ENCODE data around the gene ADAMTS3.
"Not testable (repeated sequence)": the region's sequence is repeated elsewhere in the genome, so short reads cannot be mapped to it uniquely, and the experiment has no call there.

The ADAMTS3 gene

GRCh38 chr4:72553540-72554337 is 15.3 kb downstream of the ADAMTS3 start:
- no peak for DNase-seq (ENCODE audit: low read depth in 2 of 2)

GRCh38 chr4:72552447-72552846 is 16.6 kb downstream of the ADAMTS3 start:
- DNase-seq (ENCODE audit: low read depth in 2 of 2): no peak

- DNase-seq (ENCODE audit: low read depth in 2 of 2): peak in 1 of 2 experiments; percentile 13
Measured at GRCh38 chr4:72546456-72546855, 22.6 kb downstream of the ADAMTS3 start.

- DNase-seq (ENCODE audit: low read depth in 2 of 2): not testable (repeated sequence)
Measured at GRCh38 chr4:72540694-72541093, 28.3 kb downstream of the ADAMTS3 start.

- DNase-seq (ENCODE audit: low read depth in 2 of 2): no peak
Measured at GRCh38 chr4:72538006-72538405, 31.0 kb downstream of the ADAMTS3 start.

- DNase-seq (ENCODE audit: low read depth in 2 of 2): no peak
Measured at GRCh38 chr4:72536443-72536842, 32.6 kb downstream of the ADAMTS3 start.

- no peak for DNase-seq (ENCODE audit: low read depth in 2 of 2)
Measured at GRCh38 chr4:72531768-72532290, 37.2 kb downstream of the ADAMTS3 start.

GRCh38 chr4:72531322-72531721 is 37.7 kb downstream of the ADAMTS3 start:
- DNase-seq (ENCODE audit: low read depth in 2 of 2): no peak

- DNase-seq (ENCODE audit: low read depth in 2 of 2): no peak
Measured at GRCh38 chr4:72529148-72529822, 39.7 kb downstream of the ADAMTS3 start.

- no peak for DNase-seq (ENCODE audit: low read depth in 2 of 2)
Measured at GRCh38 chr4:72527038-72527646, 41.9 kb downstream of the ADAMTS3 start.

GRCh38 chr4:72525938-72526337 is 43.1 kb downstream of the ADAMTS3 start:
- DNase-seq (ENCODE audit: low read depth in 2 of 2): peak; percentile 27 to 34

GRCh38 chr4:72522440-72522839 is 46.6 kb downstream of the ADAMTS3 start:
- no peak for DNase-seq (ENCODE audit: low read depth in 2 of 2)

GRCh38 chr4:72513227-72513626 is 55.8 kb downstream of the ADAMTS3 start:
- no peak for DNase-seq (ENCODE audit: low read depth in 2 of 2)

- DNase-seq (ENCODE audit: low read depth in 2 of 2): no peak
Measured at GRCh38 chr4:72507860-72508419, 61.1 kb downstream of the ADAMTS3 start.

- no peak for DNase-seq (ENCODE audit: low read depth in 2 of 2)
Measured at GRCh38 chr4:72507167-72507566, 61.9 kb downstream of the ADAMTS3 start.

GRCh38 chr4:72505314-72505744 is 63.7 kb downstream of the ADAMTS3 start:
- peak in 1 of 2 experiments; percentile 16 for DNase-seq (ENCODE audit: low read depth in 2 of 2)

- no peak for DNase-seq (ENCODE audit: low read depth in 2 of 2)
Measured at GRCh38 chr4:72500214-72500613, 68.8 kb downstream of the ADAMTS3 start.

GRCh38 chr4:72496119-72496518 is 72.9 kb downstream of the ADAMTS3 start:
- DNase-seq (ENCODE audit: low read depth in 2 of 2): no peak

GRCh38 chr4:72494156-72494555 is 74.9 kb downstream of the ADAMTS3 start:
- no peak for DNase-seq (ENCODE audit: low read depth in 2 of 2)

- peak; percentile 11 to 15 for DNase-seq (ENCODE audit: low read depth in 2 of 2)
Measured at GRCh38 chr4:72489267-72489666, 79.8 kb downstream of the ADAMTS3 start.

- no peak for DNase-seq (ENCODE audit: low read depth in 2 of 2)
Measured at GRCh38 chr4:72486991-72487390, 82.0 kb downstream of the ADAMTS3 start.

- no peak for DNase-seq (ENCODE audit: low read depth in 2 of 2)
Measured at GRCh38 chr4:72484981-72485380, 84.0 kb downstream of the ADAMTS3 start.
